SHP77 treated with DMSO at 0.1 percent for 48 hours (cell line): ENCODE data around the gene FKBP2.
"Not testable (repeated sequence)": the region's sequence is repeated elsewhere in the genome, so short reads cannot be mapped to it uniquely, and the experiment has no call there.

Source experiments
- DNase-seq: peaks from one replicate; lab custom pipeline; 2025; lab: John Stamatoyannopoulos, UW

Gene FKBP2

GRCh38 chr11:64234647-64235379, 6.1 kb upstream of the FKBP2 start:
- no peak for DNase-seq

GRCh38 chr11:64235437-64236161, 5.3 kb upstream of the FKBP2 start:
- no peak for DNase-seq

GRCh38 chr11:64237484-64237951, 3.4 kb upstream of the FKBP2 start:
- peak; percentile 89 for DNase-seq

GRCh38 chr11:64238076-64238475, 2.8 kb upstream of the FKBP2 start:
- DNase-seq, result no peak

- DNase-seq, result no peak
Measured at GRCh38 chr11:64238999-64239398, 1.9 kb upstream of the FKBP2 start.

GRCh38 chr11:64239662-64240434, 1.0 kb upstream of the FKBP2 start:
- DNase-seq, result no peak

- DNase-seq, result peak; percentile 85
Measured at GRCh38 chr11:64241241-64241490, 271 bp downstream of the FKBP2 start.

GRCh38 chr11:64241491-64242374, 838 bp downstream of the FKBP2 start:
- DNase-seq, result no peak

- no peak for DNase-seq
Measured at GRCh38 chr11:64243236-64243854, 2.5 kb downstream of the FKBP2 start.

- DNase-seq, result no peak
Measured at GRCh38 chr11:64244107-64244506, 3.2 kb downstream of the FKBP2 start.

- no peak for DNase-seq
Measured at GRCh38 chr11:64244966-64245365, 4.1 kb downstream of the FKBP2 start.

GRCh38 chr11:64245401-64245796, 4.5 kb downstream of the FKBP2 start:
- no peak for DNase-seq

- no peak for DNase-seq
Measured at GRCh38 chr11:64245797-64246620, 5.1 kb downstream of the FKBP2 start.

GRCh38 chr11:64246621-64246870, 5.7 kb downstream of the FKBP2 start:
- not testable (repeated sequence) for DNase-seq

- DNase-seq, result peak; percentile 62
Measured at GRCh38 chr11:64246871-64247728, 6.2 kb downstream of the FKBP2 start, which contains the start of gene PPP1R14B. Gene PPP1R14B, minus strand, starts transcription at chr11:64246943. Its CDS starts 270 bp downstream, at chr11:64246673.

- no peak for DNase-seq
Measured at GRCh38 chr11:64247729-64248531, 7.0 kb downstream of the FKBP2 start.

- DNase-seq, result no peak
Measured at GRCh38 chr11:64248578-64248977, 7.7 kb downstream of the FKBP2 start.

GRCh38 chr11:64249038-64249437, 8.1 kb downstream of the FKBP2 start:
- no peak for DNase-seq
